Measurements from ENCODE around the gene OR1L8.

- no peak for TF ChIP-seq TAF1 (IDR thresholded peaks at IDR 0.05; ENCODE audit: borderline replicate concordance, insufficient read depth, low read length)
- TF ChIP-seq POLR2AphosphoS5 (IDR thresholded peaks at IDR 0.05; ENCODE audit: low read depth, low read length): no peak
Measured at GRCh38 chr9:122518841-122519240, 64.3 kb downstream of the OR1L8 start, which contains the start of gene OR1J4.
